ENCODE results near the gene TULP4. TPM values are rescaled to one million over a fixed set of nuclear protein-coding genes. Genes with fewer than 3 reads are reported as not detected.

TULP4 gene
- total RNA-seq, 1 donor from 2014 or later: 21.9 TPM

DNA sequence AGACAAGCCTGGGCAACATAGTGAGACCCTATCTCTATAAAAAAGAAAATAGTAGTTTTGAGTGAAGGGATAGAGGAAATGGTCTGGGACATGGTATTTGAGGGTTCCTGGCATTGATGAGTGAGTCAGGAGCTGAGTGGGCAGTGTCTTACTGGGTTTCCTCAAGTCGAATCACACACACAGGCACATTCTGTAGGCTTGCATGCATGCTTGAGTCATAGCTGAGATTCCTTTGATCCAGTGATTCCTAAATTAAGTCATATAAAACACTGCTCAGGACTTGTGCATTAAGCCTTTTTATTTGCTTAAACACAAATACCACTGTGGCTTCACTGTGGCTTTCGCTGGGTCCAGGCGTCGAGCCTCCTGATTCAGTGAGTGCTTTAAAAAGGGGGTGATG, 175.8 kb downstream of the TULP4 start:
- H3K4me1 Mint-ChIP-seq (ENCODE audit: low read depth): peaks cover 6% of the 10 kb centered on the region
- no peaks in the 10 kb centered on the region for H3K36me3 Mint-ChIP-seq (ENCODE audit: low read depth)
- no peak overlapping the region for H3K27ac Mint-ChIP-seq
- intact Hi-C loops (cut with micrococcal nuclease): no loop called here
- DNase-seq (ENCODE audit: low spot score): no peak
- no peaks in the 10 kb centered on the region for H3K9me3 Mint-ChIP-seq
- H3K27me3 Mint-ChIP-seq (ENCODE audit: insufficient read depth): no peaks in the 10 kb centered on the region
- no peak overlapping the region for H3K4me3 Mint-ChIP-seq

GRCh38 chr6:158489441-158489840, 177.2 kb downstream of the TULP4 start:
- no peak overlapping the region for H3K27ac Mint-ChIP-seq
- no peak for DNase-seq (ENCODE audit: low spot score)
- H3K4me1 Mint-ChIP-seq (ENCODE audit: low read depth): peaks cover 6% of the 10 kb centered on the region
- H3K36me3 Mint-ChIP-seq (ENCODE audit: low read depth): peaks cover 3% of the 10 kb centered on the region
- H3K4me3 Mint-ChIP-seq: no peak overlapping the region
- H3K9me3 Mint-ChIP-seq: no peaks in the 10 kb centered on the region
- no peaks in the 10 kb centered on the region for H3K27me3 Mint-ChIP-seq (ENCODE audit: insufficient read depth)
- intact Hi-C loops (cut with micrococcal nuclease): no loop called here

DNA sequence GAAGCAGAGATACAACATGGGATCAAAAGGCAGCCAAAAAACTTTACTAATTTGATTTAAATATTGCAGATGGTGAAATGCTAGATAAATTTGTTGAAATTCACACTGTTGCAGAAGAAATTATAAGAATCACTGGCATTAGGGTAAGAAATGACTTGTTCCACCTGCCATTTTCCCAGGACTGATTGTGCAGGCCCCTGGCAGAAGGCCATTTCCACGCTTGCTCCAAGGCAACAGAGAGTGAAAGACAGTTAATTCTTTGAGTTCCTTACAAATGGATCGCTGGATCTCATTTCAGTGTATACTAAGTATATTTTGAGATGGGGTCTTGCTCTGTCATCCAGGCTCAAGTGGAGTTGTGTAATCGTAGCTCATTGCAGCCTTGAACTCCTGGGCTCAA, 180.6 kb downstream of the TULP4 start:
- Mint-ChIP-seq H3K27ac (no peak overlapping the region), H3K4me1 (ENCODE audit: low read depth) (peaks cover 1% of the 10 kb centered on the region), H3K4me3 (no peak overlapping the region), H3K27me3 (ENCODE audit: insufficient read depth) (no peaks in the 10 kb centered on the region), H3K9me3 (no peaks in the 10 kb centered on the region), H3K36me3 (ENCODE audit: low read depth) (peaks cover 3% of the 10 kb centered on the region)
- intact Hi-C loops (cut with micrococcal nuclease): no loop called here
- DNase-seq (ENCODE audit: low spot score): no peak

- DNase-seq (ENCODE audit: low spot score): no peak
- H3K36me3 Mint-ChIP-seq (ENCODE audit: low read depth): peaks cover 9% of the 10 kb centered on the region
- no peaks in the 10 kb centered on the region for H3K9me3 Mint-ChIP-seq
- no peak overlapping the region for H3K4me3 Mint-ChIP-seq
- intact Hi-C loops (cut with micrococcal nuclease): no loop called here
- H3K27ac Mint-ChIP-seq: no peak overlapping the region
- H3K27me3 Mint-ChIP-seq (ENCODE audit: insufficient read depth): no peaks in the 10 kb centered on the region
- no peaks in the 10 kb centered on the region for H3K4me1 Mint-ChIP-seq (ENCODE audit: low read depth)
These were observed 184.4 kb downstream of the TULP4 start for GRCh38 chr6:158496700-158497099.

DNA sequence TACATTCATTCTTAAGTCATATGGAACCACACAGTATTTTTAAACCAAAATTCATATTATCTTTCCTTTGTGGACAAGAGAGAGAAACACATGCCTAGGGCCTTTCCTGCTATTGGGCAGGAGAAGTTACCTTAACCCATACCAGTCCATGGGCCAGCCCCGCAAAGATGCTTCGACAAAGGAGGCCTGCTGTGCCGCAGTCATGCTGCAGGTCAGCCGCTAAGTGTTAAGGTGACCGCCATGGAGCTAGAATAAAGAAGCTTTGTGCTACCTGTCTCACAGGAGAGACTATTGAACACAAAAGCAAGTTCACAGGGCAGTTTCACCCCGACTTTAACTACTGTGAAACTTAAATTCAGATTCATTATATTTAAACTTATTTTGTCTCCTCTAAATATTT, 185.4 kb downstream of the TULP4 start:
- Mint-ChIP-seq H3K4me1 (ENCODE audit: low read depth) (no peaks in the 10 kb centered on the region), H3K4me3 (no peak overlapping the region), H3K27ac (no peak overlapping the region), H3K27me3 (ENCODE audit: insufficient read depth) (no peaks in the 10 kb centered on the region), H3K36me3 (ENCODE audit: low read depth) (peaks cover 9% of the 10 kb centered on the region), H3K9me3 (no peaks in the 10 kb centered on the region)
- intact Hi-C loops (cut with micrococcal nuclease): no loop called here
- no peak for DNase-seq (ENCODE audit: low spot score)

DNA sequence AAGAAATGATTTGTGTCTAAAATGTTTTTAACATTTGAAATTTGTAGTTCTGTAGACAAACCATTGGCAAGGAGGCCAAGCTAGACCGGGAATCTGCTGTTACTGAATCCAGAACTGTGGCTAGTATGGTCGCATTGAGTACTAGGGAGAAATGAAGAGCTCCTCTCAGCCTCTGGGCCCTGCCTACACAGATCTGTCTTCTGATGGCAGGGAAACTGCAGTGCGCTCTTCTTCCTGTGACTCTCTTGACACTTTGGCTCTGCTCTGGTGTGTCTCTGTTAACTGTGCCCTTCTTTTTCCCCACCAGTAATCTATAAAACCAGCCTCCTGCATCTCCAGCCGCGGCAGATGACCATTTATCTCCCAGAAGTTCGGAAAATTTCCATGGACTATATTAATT, 186.1 kb downstream of the TULP4 start:
- H3K27ac Mint-ChIP-seq: no peak overlapping the region
- intact Hi-C loops (cut with micrococcal nuclease): no loop called here

GRCh38 chr6:158499601-158500000, 187.3 kb downstream of the TULP4 start:
- H3K9me3 Mint-ChIP-seq: no peaks in the 10 kb centered on the region
- no peak overlapping the region for H3K4me3 Mint-ChIP-seq
- H3K4me1 Mint-ChIP-seq (ENCODE audit: low read depth): no peaks in the 10 kb centered on the region
- H3K27me3 Mint-ChIP-seq (ENCODE audit: insufficient read depth): no peaks in the 10 kb centered on the region
- intact Hi-C loops (cut with micrococcal nuclease): no loop called here
- no peak for DNase-seq (ENCODE audit: low spot score)
- H3K36me3 Mint-ChIP-seq (ENCODE audit: low read depth): peaks cover 6% of the 10 kb centered on the region
- H3K27ac Mint-ChIP-seq: no peak overlapping the region

More for the DNA sequence above, 186.1 kb downstream of the TULP4 start:
- Mint-ChIP-seq H3K4me3 (no peak overlapping the region), H3K36me3 (ENCODE audit: low read depth) (peaks cover 9% of the 10 kb centered on the region), H3K4me1 (ENCODE audit: low read depth) (no peaks in the 10 kb centered on the region), H3K27me3 (ENCODE audit: insufficient read depth) (no peaks in the 10 kb centered on the region), H3K9me3 (no peaks in the 10 kb centered on the region)
- DNase-seq (ENCODE audit: low spot score): no peak

GRCh38 chr6:158500016-158500735, 187.9 kb downstream of the TULP4 start:
- Mint-ChIP-seq H3K27me3 (ENCODE audit: insufficient read depth) (no peaks in the 10 kb centered on the region), H3K9me3 (no peaks in the 10 kb centered on the region), H3K4me1 (ENCODE audit: low read depth) (no peaks in the 10 kb centered on the region), H3K27ac (no peak overlapping the region), H3K4me3 (no peak overlapping the region), H3K36me3 (ENCODE audit: low read depth) (peaks cover 6% of the 10 kb centered on the region)
- intact Hi-C loops (cut with micrococcal nuclease): no loop called here
- DNase-seq (ENCODE audit: low spot score): no peak

- intact Hi-C loops (cut with micrococcal nuclease): no loop called here
These were observed 189.3 kb downstream of the TULP4 start for GRCh38 chr6:158501360-158502262.

GRCh38 chr6:158502263-158502950, 190.1 kb downstream of the TULP4 start:
- Mint-ChIP-seq H3K4me1 (ENCODE audit: low read depth) (no peaks in the 10 kb centered on the region), H3K9me3 (no peaks in the 10 kb centered on the region), H3K27ac (no peak overlapping the region)

More at GRCh38 chr6:158501360-158502262, 189.3 kb downstream of the TULP4 start:
- no peaks in the 10 kb centered on the region for H3K4me1 Mint-ChIP-seq (ENCODE audit: low read depth)
- no peaks in the 10 kb centered on the region for H3K27me3 Mint-ChIP-seq (ENCODE audit: insufficient read depth)
- no peak for DNase-seq (ENCODE audit: low spot score)
- H3K4me3 Mint-ChIP-seq: no peak overlapping the region
- H3K27ac Mint-ChIP-seq: no peak overlapping the region
- H3K36me3 Mint-ChIP-seq (ENCODE audit: low read depth): peaks cover 6% of the 10 kb centered on the region
- no peaks in the 10 kb centered on the region for H3K9me3 Mint-ChIP-seq

GRCh38 chr6:158503222-158503621, 191.0 kb downstream of the TULP4 start:
- Mint-ChIP-seq H3K9me3 (no peaks in the 10 kb centered on the region), H3K27me3 (ENCODE audit: insufficient read depth) (no peaks in the 10 kb centered on the region)
- no peak for DNase-seq (ENCODE audit: low spot score)

More at GRCh38 chr6:158502263-158502950, 190.1 kb downstream of the TULP4 start:
- Mint-ChIP-seq H3K27me3 (ENCODE audit: insufficient read depth) (no peaks in the 10 kb centered on the region), H3K4me3 (no peak overlapping the region), H3K36me3 (ENCODE audit: low read depth) (peaks cover 6% of the 10 kb centered on the region)
- DNase-seq (ENCODE audit: low spot score): no peak
- intact Hi-C loops (cut with micrococcal nuclease): no loop called here

GRCh38 chr6:158503846-158504245, 191.6 kb downstream of the TULP4 start:
- Mint-ChIP-seq H3K27me3 (ENCODE audit: insufficient read depth) (no peaks in the 10 kb centered on the region), H3K9me3 (no peaks in the 10 kb centered on the region), H3K27ac (no peak overlapping the region), H3K4me1 (ENCODE audit: low read depth) (no peaks in the 10 kb centered on the region), H3K4me3 (no peak overlapping the region), H3K36me3 (ENCODE audit: low read depth) (peaks cover 2% of the 10 kb centered on the region)
- no peak for DNase-seq (ENCODE audit: low spot score)
- intact Hi-C loops (cut with micrococcal nuclease): no loop called here

More at GRCh38 chr6:158503222-158503621, 191.0 kb downstream of the TULP4 start:
- H3K36me3 Mint-ChIP-seq (ENCODE audit: low read depth): peaks cover 6% of the 10 kb centered on the region
- H3K4me3 Mint-ChIP-seq: no peak overlapping the region
- intact Hi-C loops (cut with micrococcal nuclease): no loop called here
- H3K27ac Mint-ChIP-seq: no peak overlapping the region
- no peaks in the 10 kb centered on the region for H3K4me1 Mint-ChIP-seq (ENCODE audit: low read depth)

DNA sequence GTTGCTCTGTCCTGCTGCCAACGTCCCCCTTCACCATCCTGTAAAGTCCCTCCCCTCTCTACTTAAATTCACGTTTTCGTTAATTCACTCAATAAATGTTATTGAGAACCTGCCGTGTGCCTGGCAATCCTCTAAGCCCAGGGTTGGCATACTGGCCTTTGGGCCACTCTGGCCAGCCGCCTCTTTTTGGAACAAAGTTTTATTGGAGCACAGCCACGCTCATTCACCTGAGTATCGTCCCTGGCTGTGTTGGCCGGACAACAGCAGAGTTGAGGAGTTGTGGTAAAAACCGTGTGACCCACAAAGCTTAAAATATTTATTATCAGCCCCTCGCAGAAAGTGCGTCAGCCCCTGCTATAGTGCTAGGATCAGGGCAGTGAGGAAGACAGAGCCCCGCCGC, 192.9 kb downstream of the TULP4 start:
- no peak overlapping the region for H3K4me3 Mint-ChIP-seq
- H3K4me1 Mint-ChIP-seq (ENCODE audit: low read depth): no peaks in the 10 kb centered on the region
- no peaks in the 10 kb centered on the region for H3K27me3 Mint-ChIP-seq (ENCODE audit: insufficient read depth)
- no peak for DNase-seq (ENCODE audit: low spot score)
- no peaks in the 10 kb centered on the region for H3K36me3 Mint-ChIP-seq (ENCODE audit: low read depth)
- H3K27ac Mint-ChIP-seq: no peak overlapping the region
- H3K9me3 Mint-ChIP-seq: no peaks in the 10 kb centered on the region
- intact Hi-C loops (cut with micrococcal nuclease): no loop called here

Data from activated T-helper 1 cell treated with anti-CD3 and anti-CD28 coated beads, Interleukin-12 subunit alpha, Interleukin-12 subunit beta, Interleukin-2, Interleukin-4 antibody, amounts not matched to agents 30 ng/mL and 10 ng/mL and 1 ng/mL, durations not matched to agents 14 hours and 24 hours and 36 hours (primary cell).